GM23338 (cell line): ENCODE results near the gene BICDL2. TPM values are rescaled to one million over a fixed set of nuclear protein-coding genes. Genes with fewer than 3 reads are reported as not detected.

ENCODE experiments used
- ATAC-seq: fragments of 200-7000 bp; cut with Tn5 transposase; 3 replicates; pipeline ENCODE4 v1.9.1; 2020
- DNase-seq: peaks from one replicate; pipeline ENCODE4 v3.0.0-alpha.2; 2015; ENCODE audit warnings: low spot score
- H2AFZ ChIP-seq: fragments of 200-600 bp; sonication (generic); 2 replicates; pipeline ENCODE4 v1.8.0; 2016; ENCODE audit warnings: antibody characterized with exemption, mild to moderate bottlenecking, moderate library complexity
- H3F3A ChIP-seq: fragments of 200-600 bp; sonication (generic); replicated peaks from 2 replicates; pipeline ENCODE4 v1.8.0; 2017; ENCODE audit warnings: antibody characterized with exemption, mixed run types, low read depth
- H3K27ac ChIP-seq: fragments of 200-600 bp; sonication (generic); 2 replicates; pipeline ENCODE4 v1.6.1; 2016; ENCODE audit warnings: low read depth
- H3K27me3 ChIP-seq: fragments of 200-600 bp; sonication (generic); 2 replicates; pipeline ENCODE4 v1.8.0; 2016; ENCODE audit warnings: mild to moderate bottlenecking, mixed run types, moderate library complexity; ENCODE audit not compliant: insufficient read depth
- H3K36me3 ChIP-seq: fragments of 200-600 bp; sonication (generic); 2 replicates; pipeline ENCODE4 v1.8.0; 2016; ENCODE audit warnings: mild to moderate bottlenecking; ENCODE audit not compliant: insufficient read depth
- H3K4me1 ChIP-seq: fragments of 200-600 bp; sonication (generic); 2 replicates; pipeline ENCODE4 v1.8.0; 2016; ENCODE audit warnings: mild to moderate bottlenecking, moderate library complexity; ENCODE audit not compliant: insufficient read depth
- H3K4me2 ChIP-seq: fragments of 200-600 bp; sonication (generic); 2 replicates; pipeline ENCODE4 v1.7.1; 2017; ENCODE audit warnings: mixed run types
- H3K4me3 ChIP-seq: fragments of 200-600 bp; sonication (generic); 2 replicates; pipeline ENCODE4 v1.6.1; 2016; ENCODE audit warnings: mixed run types
- H3K79me2 ChIP-seq: fragments of 200-600 bp; sonication (generic); replicated peaks from 2 replicates; pipeline ENCODE4 v1.8.0; 2017; ENCODE audit warnings: mild to moderate bottlenecking; ENCODE audit not compliant: insufficient read depth
- H3K9me2 ChIP-seq: fragments of 200-600 bp; sonication (generic); 2 replicates; pipeline ENCODE4 v1.8.0; 2017; ENCODE audit not compliant: insufficient read depth
- H4K20me1 ChIP-seq: fragments of 200-600 bp; sonication (generic); replicated peaks from 2 replicates; pipeline ENCODE4 v1.8.0; 2017; ENCODE audit warnings: mild to moderate bottlenecking; ENCODE audit not compliant: insufficient read depth
- H3K27ac Mint-ChIP-seq: 2 replicates; pipeline ENCODE4 v1.8.0; 2020; ENCODE audit warnings: inconsistent platforms, mild to moderate bottlenecking, moderate library complexity, mixed read lengths
- H3K27me3 Mint-ChIP-seq: 3 replicates; pipeline ENCODE4 v1.8.0; 2022; ENCODE audit warnings: low read depth, mild to moderate bottlenecking, moderate library complexity, mixed read lengths, inconsistent platforms; ENCODE audit not compliant: insufficient read depth, poor library complexity
- H3K36me3 Mint-ChIP-seq: 3 replicates; pipeline ENCODE4 v1.8.0; 2021; ENCODE audit warnings: low read depth, mild to moderate bottlenecking, inconsistent platforms, moderate library complexity, mixed read lengths
- H3K4me1 Mint-ChIP-seq: 3 replicates; pipeline ENCODE4 v1.8.0; 2020; ENCODE audit warnings: mild to moderate bottlenecking, inconsistent platforms, mixed read lengths
- H3K4me3 Mint-ChIP-seq: 3 replicates; pipeline ENCODE4 v1.8.0; 2021; ENCODE audit warnings: moderate library complexity, mild to moderate bottlenecking, inconsistent platforms, mixed read lengths
- H3K9me3 Mint-ChIP-seq: 3 replicates; pipeline ENCODE4 v1.8.0; 2020; ENCODE audit warnings: moderate library complexity, mild to moderate bottlenecking, inconsistent platforms, mixed read lengths
- CREB1 ChIP-seq: fragments of 250-450 bp; sonication (Bioruptor Pico); IDR thresholded peaks from 2 replicates; pipeline ENCODE4 v1.5.0; 2020; ENCODE audit warnings: low read depth, mild to moderate bottlenecking, moderate library complexity
- EZH2 ChIP-seq: fragments of 200-600 bp; sonication (generic); IDR thresholded peaks from one replicate; pipeline ENCODE4 v1.8.0; 2017; ENCODE audit warnings: antibody characterized with exemption, mild to moderate bottlenecking, low read depth; ENCODE audit not compliant: unreplicated experiment
- EZH2phosphoT487 ChIP-seq: fragments of 200-600 bp; sonication (generic); IDR thresholded peaks from one replicate; pipeline ENCODE4 v1.8.1; 2018; ENCODE audit warnings: antibody characterized with exemption; ENCODE audit not compliant: unreplicated experiment
- JUNB ChIP-seq: IDR thresholded peaks from one replicate; pipeline ENCODE4 v1.6.1; 2016; ENCODE audit warnings: antibody characterized with exemption; ENCODE audit not compliant: unreplicated experiment
- NANOG ChIP-seq: IDR thresholded peaks from 2 replicates; pipeline ENCODE4 v1.6.1; 2016; ENCODE audit warnings: antibody characterized with exemption, borderline replicate concordance
- POLR2AphosphoS5 ChIP-seq: IDR thresholded peaks from 2 replicates; pipeline ENCODE4 v1.6.1; 2016; ENCODE audit warnings: antibody characterized with exemption, low read depth
- STAT1 ChIP-seq: IDR thresholded peaks from one replicate; pipeline ENCODE4 v1.6.1; 2016; ENCODE audit warnings: antibody characterized with exemption; ENCODE audit not compliant: unreplicated experiment
- ZNF114 ChIP-seq: fragments of 250-450 bp; sonication (Bioruptor Pico); IDR thresholded peaks from 2 replicates; pipeline ENCODE4 v1.5.0; 2020; ENCODE audit warnings: mild to moderate bottlenecking, moderate library complexity
- ZNF331 ChIP-seq: fragments of 250-450 bp; sonication (Bioruptor Pico); IDR thresholded peaks from 2 replicates; pipeline ENCODE4 v1.5.0; 2020; ENCODE audit warnings: low read depth, mild to moderate bottlenecking, moderate library complexity
- polyA plus RNA-seq: library from polyadenylated mRNA; unstranded; fragments of >200 nt; fragmentation: Nextera tagmentation; extraction: Ambion mirVana; gene quantifications from 2 replicates; pipeline ENCODE4 v1.2.1, GENCODE V29; 2016
- total RNA-seq: library from RNA; depleted of rRNA; stranded (reverse); fragments of >200 nt; shearing (Covaris generic); gene quantifications from 2 replicates; pipeline ENCODE4 v1.2.3, GENCODE V29; 2014
- TF ChIP-seq, protein P1 (sequence below), 2 experiments: fragments of 200-600 bp in 1 of 2; sonication (generic) in 1 of 2; conservative IDR thresholded peaks; 2 replicates each; pipeline versions ENCODE4 v1.5.1 to v1.6.1; 2016 to 2017; ENCODE audit warnings: antibody characterized with exemption in 2 of 2, low read depth in 2 of 2, mild to moderate bottlenecking in 2 of 2, moderate library complexity in 1 of 2
- TF ChIP-seq, protein P2 (sequence below): IDR thresholded peaks from one replicate; pipeline ENCODE4 v1.6.1; 2018; ENCODE audit warnings: antibody characterized with exemption; ENCODE audit not compliant: unreplicated experiment
- TF ChIP-seq, protein P3 (sequence below): IDR thresholded peaks from 2 replicates; pipeline ENCODE4 v1.6.1; 2016; ENCODE audit warnings: antibody characterized with exemption
- TF ChIP-seq, protein P4 (sequence below): fragments of 250-450 bp; sonication (Bioruptor Pico); IDR thresholded peaks from 2 replicates; pipeline ENCODE4 v1.5.0; 2020; ENCODE audit warnings: mild to moderate bottlenecking, moderate library complexity

Gene BICDL2
- total and polyA plus RNA-seq, 2 experiments from 2014 or later: 12.7 to 18.4 TPM

DNA sequence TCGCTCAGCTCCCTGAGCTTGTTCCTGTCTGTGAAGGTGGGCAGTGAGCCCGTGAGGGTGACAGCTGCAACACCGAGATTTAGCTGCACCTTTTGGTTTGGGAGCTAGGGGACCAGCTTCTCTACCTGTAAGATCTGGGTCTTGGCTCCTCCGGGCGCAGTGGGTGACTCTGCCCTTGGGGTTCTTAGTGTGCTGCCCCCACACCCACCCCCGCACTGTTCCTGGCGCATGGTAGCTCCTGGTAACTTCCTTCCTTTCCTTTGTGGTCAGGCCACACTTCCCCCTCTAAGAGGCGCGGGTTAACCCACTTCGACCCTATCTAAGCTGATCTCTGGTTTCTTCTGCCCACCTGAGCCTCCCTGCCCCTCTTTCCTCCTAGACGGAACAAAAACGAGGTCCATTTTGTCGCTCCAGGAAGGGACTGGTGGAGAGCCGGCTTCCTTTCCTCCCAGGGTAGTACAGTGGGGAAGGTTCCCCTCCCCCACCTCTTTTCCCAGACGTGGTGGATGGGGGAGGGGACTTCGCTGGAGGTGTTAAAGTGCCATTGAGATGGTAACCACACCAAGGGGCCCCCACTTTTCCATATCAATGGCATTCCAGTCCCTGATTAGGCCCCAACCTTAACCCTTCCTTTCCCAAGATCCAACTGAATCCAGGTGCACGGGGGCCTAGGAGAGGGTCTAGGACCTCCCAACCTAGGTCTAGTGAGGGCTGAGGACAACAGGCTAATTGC is 28.6 kb downstream of the BICDL2 start:
- Histone ChIP-seq H3K4me2 (peak overlapping the region; percentile 90), H3K27me3 (peaks cover 11% of the 10 kb centered on the region), H3K36me3 (no peaks in the 10 kb centered on the region), H3K79me2 (no peaks in the 10 kb centered on the region; the same call in 1 of the 2 replicates), H3K4me1 (peaks cover 67% of the 10 kb centered on the region), H3F3A (peaks cover 43% of the 10 kb centered on the region), H4K20me1 (no peaks in the 10 kb centered on the region), H2AFZ (no peak overlapping the region), H3K4me3 (peak overlapping the region; percentile 55), H3K9me2 (no peaks in the 10 kb centered on the region), H3K27ac (peak overlapping the region; percentile 100)
- peaks cover 42% of the 10 kb centered on the region for H3K27me3 Mint-ChIP-seq
- peak overlapping the region; percentile 100 for H3K27ac Mint-ChIP-seq
- ATAC-seq (peak; percentile 23), DNase-seq (peak; percentile 99)
- H3K4me3 Mint-ChIP-seq: peak overlapping the region; percentile 82
- peaks cover 51% of the 10 kb centered on the region for H3K4me1 Mint-ChIP-seq
- H3K36me3 Mint-ChIP-seq: peaks cover 9% of the 10 kb centered on the region; the same call in 2 of the 3 replicates
- H3K9me3 Mint-ChIP-seq: no peaks in the 10 kb centered on the region
- TF ChIP-seq, protein P1, sequence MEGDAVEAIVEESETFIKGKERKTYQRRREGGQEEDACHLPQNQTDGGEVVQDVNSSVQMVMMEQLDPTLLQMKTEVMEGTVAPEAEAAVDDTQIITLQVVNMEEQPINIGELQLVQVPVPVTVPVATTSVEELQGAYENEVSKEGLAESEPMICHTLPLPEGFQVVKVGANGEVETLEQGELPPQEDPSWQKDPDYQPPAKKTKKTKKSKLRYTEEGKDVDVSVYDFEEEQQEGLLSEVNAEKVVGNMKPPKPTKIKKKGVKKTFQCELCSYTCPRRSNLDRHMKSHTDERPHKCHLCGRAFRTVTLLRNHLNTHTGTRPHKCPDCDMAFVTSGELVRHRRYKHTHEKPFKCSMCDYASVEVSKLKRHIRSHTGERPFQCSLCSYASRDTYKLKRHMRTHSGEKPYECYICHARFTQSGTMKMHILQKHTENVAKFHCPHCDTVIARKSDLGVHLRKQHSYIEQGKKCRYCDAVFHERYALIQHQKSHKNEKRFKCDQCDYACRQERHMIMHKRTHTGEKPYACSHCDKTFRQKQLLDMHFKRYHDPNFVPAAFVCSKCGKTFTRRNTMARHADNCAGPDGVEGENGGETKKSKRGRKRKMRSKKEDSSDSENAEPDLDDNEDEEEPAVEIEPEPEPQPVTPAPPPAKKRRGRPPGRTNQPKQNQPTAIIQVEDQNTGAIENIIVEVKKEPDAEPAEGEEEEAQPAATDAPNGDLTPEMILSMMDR (conservative IDR thresholded peaks at IDR 0.05; ENCODE audit: low read depth in 2 of 2): no peak
- TF ChIP-seq NANOG (peak; percentile 90), JUNB (no peak), ZNF331 (0 out of 2 replicates have a peak, but pooled peaks have one; percentile 31), EZH2phosphoT487 (no peak), STAT1 (no peak), EZH2 (no peak), CREB1 (peak; percentile 87), ZNF114 (CRISPR knock-in tag) (peak; percentile 91; the same call in 1 of the 2 replicates), POLR2AphosphoS5 (peak; percentile 63)
- TF ChIP-seq, protein P2, sequence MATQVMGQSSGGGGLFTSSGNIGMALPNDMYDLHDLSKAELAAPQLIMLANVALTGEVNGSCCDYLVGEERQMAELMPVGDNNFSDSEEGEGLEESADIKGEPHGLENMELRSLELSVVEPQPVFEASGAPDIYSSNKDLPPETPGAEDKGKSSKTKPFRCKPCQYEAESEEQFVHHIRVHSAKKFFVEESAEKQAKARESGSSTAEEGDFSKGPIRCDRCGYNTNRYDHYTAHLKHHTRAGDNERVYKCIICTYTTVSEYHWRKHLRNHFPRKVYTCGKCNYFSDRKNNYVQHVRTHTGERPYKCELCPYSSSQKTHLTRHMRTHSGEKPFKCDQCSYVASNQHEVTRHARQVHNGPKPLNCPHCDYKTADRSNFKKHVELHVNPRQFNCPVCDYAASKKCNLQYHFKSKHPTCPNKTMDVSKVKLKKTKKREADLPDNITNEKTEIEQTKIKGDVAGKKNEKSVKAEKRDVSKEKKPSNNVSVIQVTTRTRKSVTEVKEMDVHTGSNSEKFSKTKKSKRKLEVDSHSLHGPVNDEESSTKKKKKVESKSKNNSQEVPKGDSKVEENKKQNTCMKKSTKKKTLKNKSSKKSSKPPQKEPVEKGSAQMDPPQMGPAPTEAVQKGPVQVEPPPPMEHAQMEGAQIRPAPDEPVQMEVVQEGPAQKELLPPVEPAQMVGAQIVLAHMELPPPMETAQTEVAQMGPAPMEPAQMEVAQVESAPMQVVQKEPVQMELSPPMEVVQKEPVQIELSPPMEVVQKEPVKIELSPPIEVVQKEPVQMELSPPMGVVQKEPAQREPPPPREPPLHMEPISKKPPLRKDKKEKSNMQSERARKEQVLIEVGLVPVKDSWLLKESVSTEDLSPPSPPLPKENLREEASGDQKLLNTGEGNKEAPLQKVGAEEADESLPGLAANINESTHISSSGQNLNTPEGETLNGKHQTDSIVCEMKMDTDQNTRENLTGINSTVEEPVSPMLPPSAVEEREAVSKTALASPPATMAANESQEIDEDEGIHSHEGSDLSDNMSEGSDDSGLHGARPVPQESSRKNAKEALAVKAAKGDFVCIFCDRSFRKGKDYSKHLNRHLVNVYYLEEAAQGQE: peak; percentile 36
- TF ChIP-seq, protein P3, sequence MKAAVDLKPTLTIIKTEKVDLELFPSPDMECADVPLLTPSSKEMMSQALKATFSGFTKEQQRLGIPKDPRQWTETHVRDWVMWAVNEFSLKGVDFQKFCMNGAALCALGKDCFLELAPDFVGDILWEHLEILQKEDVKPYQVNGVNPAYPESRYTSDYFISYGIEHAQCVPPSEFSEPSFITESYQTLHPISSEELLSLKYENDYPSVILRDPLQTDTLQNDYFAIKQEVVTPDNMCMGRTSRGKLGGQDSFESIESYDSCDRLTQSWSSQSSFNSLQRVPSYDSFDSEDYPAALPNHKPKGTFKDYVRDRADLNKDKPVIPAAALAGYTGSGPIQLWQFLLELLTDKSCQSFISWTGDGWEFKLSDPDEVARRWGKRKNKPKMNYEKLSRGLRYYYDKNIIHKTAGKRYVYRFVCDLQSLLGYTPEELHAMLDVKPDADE: peak; percentile 73
- TF ChIP-seq, protein P4, sequence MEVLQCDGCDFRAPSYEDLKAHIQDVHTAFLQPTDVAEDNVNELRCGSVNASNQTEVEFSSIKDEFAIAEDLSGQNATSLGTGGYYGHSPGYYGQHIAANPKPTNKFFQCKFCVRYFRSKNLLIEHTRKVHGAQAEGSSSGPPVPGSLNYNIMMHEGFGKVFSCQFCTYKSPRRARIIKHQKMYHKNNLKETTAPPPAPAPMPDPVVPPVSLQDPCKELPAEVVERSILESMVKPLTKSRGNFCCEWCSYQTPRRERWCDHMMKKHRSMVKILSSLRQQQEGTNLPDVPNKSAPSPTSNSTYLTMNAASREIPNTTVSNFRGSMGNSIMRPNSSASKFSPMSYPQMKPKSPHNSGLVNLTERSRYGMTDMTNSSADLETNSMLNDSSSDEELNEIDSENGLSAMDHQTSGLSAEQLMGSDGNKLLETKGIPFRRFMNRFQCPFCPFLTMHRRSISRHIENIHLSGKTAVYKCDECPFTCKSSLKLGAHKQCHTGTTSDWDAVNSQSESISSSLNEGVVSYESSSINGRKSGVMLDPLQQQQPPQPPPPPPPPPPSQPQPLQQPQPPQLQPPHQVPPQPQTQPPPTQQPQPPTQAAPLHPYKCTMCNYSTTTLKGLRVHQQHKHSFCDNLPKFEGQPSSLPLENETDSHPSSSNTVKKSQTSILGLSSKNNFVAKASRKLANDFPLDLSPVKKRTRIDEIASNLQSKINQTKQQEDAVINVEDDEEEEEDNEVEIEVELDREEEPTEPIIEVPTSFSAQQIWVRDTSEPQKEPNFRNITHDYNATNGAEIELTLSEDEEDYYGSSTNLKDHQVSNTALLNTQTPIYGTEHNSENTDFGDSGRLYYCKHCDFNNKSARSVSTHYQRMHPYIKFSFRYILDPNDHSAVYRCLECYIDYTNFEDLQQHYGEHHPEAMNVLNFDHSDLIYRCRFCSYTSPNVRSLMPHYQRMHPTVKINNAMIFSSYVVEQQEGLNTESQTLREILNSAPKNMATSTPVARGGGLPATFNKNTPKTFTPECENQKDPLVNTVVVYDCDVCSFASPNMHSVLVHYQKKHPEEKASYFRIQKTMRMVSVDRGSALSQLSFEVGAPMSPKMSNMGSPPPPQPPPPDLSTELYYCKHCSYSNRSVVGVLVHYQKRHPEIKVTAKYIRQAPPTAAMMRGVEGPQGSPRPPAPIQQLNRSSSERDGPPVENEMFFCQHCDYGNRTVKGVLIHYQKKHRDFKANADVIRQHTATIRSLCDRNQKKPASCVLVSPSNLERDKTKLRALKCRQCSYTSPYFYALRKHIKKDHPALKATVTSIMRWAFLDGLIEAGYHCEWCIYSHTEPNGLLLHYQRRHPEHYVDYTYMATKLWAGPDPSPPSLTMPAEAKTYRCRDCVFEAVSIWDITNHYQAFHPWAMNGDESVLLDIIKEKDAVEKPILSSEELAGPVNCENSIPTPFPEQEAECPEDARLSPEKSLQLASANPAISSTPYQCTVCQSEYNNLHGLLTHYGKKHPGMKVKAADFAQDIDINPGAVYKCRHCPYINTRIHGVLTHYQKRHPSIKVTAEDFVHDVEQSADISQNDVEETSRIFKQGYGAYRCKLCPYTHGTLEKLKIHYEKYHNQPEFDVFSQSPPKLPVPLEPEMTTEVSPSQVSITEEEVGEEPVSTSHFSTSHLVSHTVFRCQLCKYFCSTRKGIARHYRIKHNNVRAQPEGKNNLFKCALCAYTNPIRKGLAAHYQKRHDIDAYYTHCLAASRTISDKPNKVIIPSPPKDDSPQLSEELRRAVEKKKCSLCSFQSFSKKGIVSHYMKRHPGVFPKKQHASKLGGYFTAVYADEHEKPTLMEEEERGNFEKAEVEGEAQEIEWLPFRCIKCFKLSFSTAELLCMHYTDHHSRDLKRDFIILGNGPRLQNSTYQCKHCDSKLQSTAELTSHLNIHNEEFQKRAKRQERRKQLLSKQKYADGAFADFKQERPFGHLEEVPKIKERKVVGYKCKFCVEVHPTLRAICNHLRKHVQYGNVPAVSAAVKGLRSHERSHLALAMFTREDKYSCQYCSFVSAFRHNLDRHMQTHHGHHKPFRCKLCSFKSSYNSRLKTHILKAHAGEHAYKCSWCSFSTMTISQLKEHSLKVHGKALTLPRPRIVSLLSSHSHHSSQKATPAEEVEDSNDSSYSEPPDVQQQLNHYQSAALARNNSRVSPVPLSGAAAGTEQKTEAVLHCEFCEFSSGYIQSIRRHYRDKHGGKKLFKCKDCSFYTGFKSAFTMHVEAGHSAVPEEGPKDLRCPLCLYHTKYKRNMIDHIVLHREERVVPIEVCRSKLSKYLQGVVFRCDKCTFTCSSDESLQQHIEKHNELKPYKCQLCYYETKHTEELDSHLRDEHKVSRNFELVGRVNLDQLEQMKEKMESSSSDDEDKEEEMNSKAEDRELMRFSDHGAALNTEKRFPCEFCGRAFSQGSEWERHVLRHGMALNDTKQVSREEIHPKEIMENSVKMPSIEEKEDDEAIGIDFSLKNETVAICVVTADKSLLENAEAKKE: no peak
